H9 (cell line): ENCODE data around the gene CYSLTR2. TPM values are rescaled to one million over a fixed set of nuclear protein-coding genes. Genes with fewer than 3 reads are reported as not detected.
"Not testable (repeated sequence)": the region's sequence is repeated elsewhere in the genome, so short reads cannot be mapped to it uniquely, and the experiment has no call there.

Source experiments
- DNase-seq: peaks from one replicate; pipeline ENCODE4 v3.0.0-alpha.2; 2017
- H2AFZ ChIP-seq: one replicate; pipeline ENCODE4 v1.6.1; 2013; ENCODE audit warnings: mild to moderate bottlenecking, low read length, control low read depth, moderate library complexity
- H2AK5ac ChIP-seq: 2 replicates; pipeline ENCODE4 v1.6.1; 2013; ENCODE audit warnings: low read length, control low read depth, mixed read lengths; ENCODE audit not compliant: insufficient read length
- H2BK120ac ChIP-seq: one replicate; pipeline ENCODE4 v1.6.1; 2013; ENCODE audit warnings: low read depth, mild to moderate bottlenecking, low read length, control low read depth, inconsistent platforms; ENCODE audit not compliant: poor library complexity, severe bottlenecking
- H2BK12ac ChIP-seq: 2 replicates; pipeline ENCODE4 v1.6.1; 2013; ENCODE audit warnings: low read length, control low read depth, mixed read lengths, low read depth; ENCODE audit not compliant: insufficient read length
- H2BK15ac ChIP-seq: 2 replicates; pipeline ENCODE4 v1.6.1; 2013; ENCODE audit warnings: low read depth, low read length, control low read depth
- H2BK20ac ChIP-seq: one replicate; pipeline ENCODE4 v1.6.1; 2013; ENCODE audit warnings: low read depth, mild to moderate bottlenecking, low read length, control low read depth, inconsistent platforms; ENCODE audit not compliant: poor library complexity, severe bottlenecking
- H2BK5ac ChIP-seq: 2 replicates; pipeline ENCODE4 v1.6.1; 2013; ENCODE audit warnings: low read length, control low read depth, mixed read lengths; ENCODE audit not compliant: insufficient read length
- H3K14ac ChIP-seq: 2 replicates; pipeline ENCODE4 v1.6.1; 2013; ENCODE audit warnings: low read length, control low read depth; ENCODE audit not compliant: insufficient read depth
- H3K18ac ChIP-seq: 2 replicates; pipeline ENCODE4 v1.6.1; 2013; ENCODE audit warnings: low read depth, mild to moderate bottlenecking, mixed read lengths, low read length, control low read depth; ENCODE audit not compliant: insufficient read length
- H3K23ac ChIP-seq: 2 replicates; pipeline ENCODE4 v1.6.1; 2013; ENCODE audit warnings: low read length, control low read depth, mixed read lengths, low read depth; ENCODE audit not compliant: insufficient read length
- H3K23me2 ChIP-seq: 2 replicates; pipeline ENCODE4 v1.6.1; 2013; ENCODE audit warnings: low read depth, mild to moderate bottlenecking, mixed read lengths, low read length, control low read depth; ENCODE audit not compliant: insufficient read length, poor library complexity, severe bottlenecking
- H3K27ac ChIP-seq: 2 replicates; pipeline ENCODE4 v1.5.1; 2013; ENCODE audit warnings: low read length, control low read depth, mixed read lengths, low read depth; ENCODE audit not compliant: insufficient read length
- H3K27me3 ChIP-seq: 2 replicates; pipeline ENCODE4 v1.6.1; 2013; ENCODE audit warnings: low read length, control low read depth, inconsistent platforms; ENCODE audit not compliant: insufficient read depth
- H3K4ac ChIP-seq: 2 replicates; pipeline ENCODE4 v1.6.1; 2013; ENCODE audit warnings: low read depth, mild to moderate bottlenecking, control low read depth, inconsistent platforms, low read length, moderate library complexity
- H3K4me1 ChIP-seq: 2 replicates; pipeline ENCODE4 v1.6.1; 2013; ENCODE audit warnings: low read length, control low read depth, inconsistent platforms; ENCODE audit not compliant: insufficient read depth
- H3K4me2 ChIP-seq: 2 replicates; pipeline ENCODE4 v1.6.1; 2013; ENCODE audit warnings: low read length, control low read depth, mixed read lengths; ENCODE audit not compliant: insufficient read length, insufficient read depth
- H3K56ac ChIP-seq: 2 replicates; pipeline ENCODE4 v1.6.1; 2013; ENCODE audit warnings: low read depth, mild to moderate bottlenecking, mixed read lengths, low read length, control low read depth; ENCODE audit not compliant: insufficient read length
- H3K79me1 ChIP-seq: 2 replicates; pipeline ENCODE4 v1.6.1; 2013; ENCODE audit warnings: low read depth, mild to moderate bottlenecking, moderate library complexity, low read length, control low read depth, inconsistent platforms; ENCODE audit not compliant: insufficient read depth, poor library complexity, severe bottlenecking
- H3K79me2 ChIP-seq: 2 replicates; pipeline ENCODE4 v1.6.1; 2013; ENCODE audit warnings: low read length, control low read depth, inconsistent platforms; ENCODE audit not compliant: insufficient read depth
- H3K9ac ChIP-seq: 2 replicates; pipeline ENCODE4 v1.6.1; 2013; ENCODE audit warnings: low read length, control low read depth, mixed read lengths; ENCODE audit not compliant: insufficient read length; ENCODE audit errors: extremely low read depth
- H3K9me3 ChIP-seq: one replicate; pipeline ENCODE4 v1.6.1; 2013; ENCODE audit warnings: low read depth, low read length, inconsistent platforms; ENCODE audit not compliant: control insufficient read depth
- H3T11ph ChIP-seq: one replicate; pipeline ENCODE4 v1.6.1; 2013; ENCODE audit warnings: mild to moderate bottlenecking, low read length, control low read depth, inconsistent platforms
- H4K20me1 ChIP-seq: one replicate; pipeline ENCODE4 v1.6.1; 2013; ENCODE audit not compliant: control insufficient read depth, insufficient read length, insufficient read depth
- H4K5ac ChIP-seq: 2 replicates; pipeline ENCODE4 v1.6.1; 2013; ENCODE audit warnings: low read depth, mild to moderate bottlenecking, mixed read lengths, low read length, control low read depth; ENCODE audit not compliant: insufficient read length
- H4K8ac ChIP-seq: replicated peaks from 2 replicates; pipeline ENCODE4 v1.6.1; 2013; ENCODE audit warnings: low read length, control low read depth, mixed read lengths, low read depth; ENCODE audit not compliant: insufficient read length
- H4K91ac ChIP-seq: 2 replicates; pipeline ENCODE4 v1.6.1; 2013; ENCODE audit warnings: low read depth, mild to moderate bottlenecking, moderate library complexity, mixed read lengths, low read length, control low read depth; ENCODE audit not compliant: insufficient read length
- H3K27ac Mint-ChIP-seq, 3 experiments: 2 replicates in 2 of 3; 3 replicates in 1 of 3; pipeline ENCODE4 v1.8.0; 2020 to 2021; ENCODE audit warnings: mixed read lengths in 3 of 3, mild to moderate bottlenecking in 1 of 3, moderate library complexity in 1 of 3
- H3K27me3 Mint-ChIP-seq: 2 replicates; pipeline ENCODE4 v1.8.0; 2021; ENCODE audit warnings: low read depth, mild to moderate bottlenecking, moderate library complexity, mixed read lengths
- H3K36me3 Mint-ChIP-seq, 3 experiments: 2 replicates in 2 of 3; 3 replicates in 1 of 3; pipeline ENCODE4 v1.8.0; 2020 to 2021; ENCODE audit warnings: low read depth in 3 of 3, mixed read lengths in 3 of 3; ENCODE audit not compliant: insufficient read depth in 1 of 3
- H3K4me1 Mint-ChIP-seq, 2 experiments: 2 replicates each; pipeline ENCODE4 v1.8.0; 2020; ENCODE audit warnings: mixed read lengths in 2 of 2
- H3K4me3 Mint-ChIP-seq, 2 experiments: 2 replicates in 1 of 2; 3 replicates in 1 of 2; pipeline ENCODE4 v1.8.0; 2020 to 2021; ENCODE audit warnings: mild to moderate bottlenecking in 2 of 2, mixed read lengths in 2 of 2, moderate library complexity in 1 of 2
- H3K9me3 Mint-ChIP-seq, 2 experiments: 2 replicates in 1 of 2; 3 replicates in 1 of 2; pipeline ENCODE4 v1.8.0; 2020; ENCODE audit warnings: mild to moderate bottlenecking in 2 of 2, mixed read lengths in 2 of 2, moderate library complexity in 1 of 2
- WGBS: extraction: QIAGEN DNeasy Blood & Tissue Kit; methylation state at CpG from one replicate; pipeline ENCODE4 v1.1.7; 2013; ENCODE audit warnings: missing lambda C conversion rate, low lambda C conversion rate, mixed read lengths; ENCODE audit not compliant: insufficient read length; ENCODE audit errors: extremely low coverage; 5-methylcytosine and 5-hydroxymethylcytosine counted together
- total RNA-seq: library from RNA; stranded (reverse); gene quantifications from 2 replicates; pipeline ENCODE4 v1.2.1, GENCODE V29; 2021
- TF ChIP-seq, protein P1 (sequence below): fragments of 200-600 bp; sonication (generic); conservative IDR thresholded peaks from 3 replicates; pipeline ENCODE4 v1.8.0; 2021; ENCODE audit warnings: antibody characterized with exemption, mild to moderate bottlenecking

CYSLTR2 gene
- total RNA-seq, 1 experiment from 2014 or later, result not detected

DNA sequence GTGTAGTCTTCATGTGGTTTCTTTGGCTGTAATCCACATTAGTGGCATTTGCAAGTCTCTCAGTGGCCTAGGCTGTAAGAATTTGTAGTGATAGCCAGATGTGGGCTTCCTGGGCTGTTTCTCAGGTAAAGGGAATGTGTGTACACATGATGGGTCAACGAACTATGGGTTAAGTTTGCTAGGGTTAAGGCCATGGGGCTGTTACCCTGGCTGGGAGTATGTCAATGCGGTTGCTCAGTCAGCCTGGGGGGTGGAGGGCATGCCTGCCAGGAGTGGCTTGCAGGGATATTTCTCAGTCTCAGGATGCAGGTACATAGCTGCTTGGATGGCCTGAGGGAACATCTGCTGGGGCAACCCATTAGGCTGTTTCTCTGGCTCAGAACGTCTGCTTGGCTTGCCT, 13.4 kb downstream of the CYSLTR2 start:
- Histone ChIP-seq H2BK120ac (no peak overlapping the region), H3K4ac (no peak overlapping the region)
- peaks cover 38 to 47% of the 10 kb centered on the region in 2 experiments for H3K9me3 Mint-ChIP-seq

DNA sequence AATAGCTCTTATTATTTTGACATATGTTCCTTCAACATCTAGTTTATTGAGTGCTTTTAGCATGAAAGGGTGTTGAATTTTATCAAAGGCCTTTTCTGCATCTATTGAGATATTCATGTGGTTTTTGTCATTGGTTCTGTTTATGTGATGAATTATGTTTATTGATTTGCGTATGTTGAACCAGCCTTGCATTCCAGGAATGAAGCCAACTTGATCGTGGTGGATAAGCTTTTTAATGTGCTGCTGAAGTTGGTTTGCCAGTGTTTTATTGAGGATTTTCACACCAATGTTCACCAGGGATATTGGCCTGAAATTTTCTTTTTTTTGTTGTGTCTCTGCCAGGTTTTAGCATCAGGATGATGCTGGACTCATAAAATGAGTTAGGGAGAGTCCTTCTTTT, 17.7 kb downstream of the CYSLTR2 start:
- not testable (repeated sequence) for H2AK5ac ChIP-seq, H3K9me3 ChIP-seq, H2BK120ac ChIP-seq, H3K23me2 ChIP-seq, H4K91ac ChIP-seq, H3K4me1 Mint-ChIP-seq, H2BK15ac ChIP-seq, H3K4me3 Mint-ChIP-seq, H2AFZ ChIP-seq, H4K5ac ChIP-seq, H4K8ac ChIP-seq, H3K27me3 Mint-ChIP-seq, H3K27me3 ChIP-seq, H3K4me1 ChIP-seq, H3K56ac ChIP-seq, H3K27ac Mint-ChIP-seq, H4K20me1 ChIP-seq, H3K14ac ChIP-seq, H3K36me3 Mint-ChIP-seq, H3T11ph ChIP-seq, H3K79me2 ChIP-seq, H2BK5ac ChIP-seq, H3K9ac ChIP-seq, DNase-seq, H3K4ac ChIP-seq, H3K27ac ChIP-seq, H3K79me1 ChIP-seq, H3K4me2 ChIP-seq, H3K18ac ChIP-seq, H2BK12ac ChIP-seq, H2BK20ac ChIP-seq, H3K23ac ChIP-seq
- H3K9me3 Mint-ChIP-seq, result peaks cover 50 to 54% of the 10 kb centered on the region in 2 experiments
- no CpG with 5 or more reads among the region's 2 CpGs for WGBS

More for the DNA sequence above, 13.4 kb downstream of the CYSLTR2 start:
- Histone ChIP-seq H4K8ac (no peak overlapping the region), H2BK12ac (no peak overlapping the region), H3K4me2 (no peak overlapping the region), H3T11ph (no peak overlapping the region), H3K4me1 (no peaks in the 10 kb centered on the region), H2BK5ac (no peak overlapping the region), H3K79me2 (no peaks in the 10 kb centered on the region), H3K23ac (no peak overlapping the region), H2BK20ac (no peak overlapping the region), H4K5ac (no peak overlapping the region), H2AK5ac (no peak overlapping the region), H3K9ac (no peak overlapping the region), H4K20me1 (no peaks in the 10 kb centered on the region), H3K27me3 (no peaks in the 10 kb centered on the region), H4K91ac (no peak overlapping the region), H3K27ac (no peak overlapping the region), H3K14ac (no peak overlapping the region), H3K79me1 (no peaks in the 10 kb centered on the region), H3K56ac (no peak overlapping the region), H3K9me3 (no peaks in the 10 kb centered on the region), H2BK15ac (no peak overlapping the region), H3K18ac (no peak overlapping the region), H3K23me2 (no peaks in the 10 kb centered on the region), H2AFZ (no peak overlapping the region)
- no peak for DNase-seq
- Mint-ChIP-seq H3K4me3 (no peak overlapping the region), H3K27me3 (0 out of 2 replicates have a peak, but pooled peaks cover 1% of the 10 kb centered on the region), H3K27ac (peak overlapping the region in 1 of 3 experiments; percentile 13; a peak in 1 of 7 replicates), H3K36me3 (peaks cover 2 to 10% (median 6%) of the 10 kb centered on the region in 3 experiments; a peak in 5 of 7 replicates), H3K4me1 (no peaks in the 10 kb centered on the region)
- TF ChIP-seq, protein P1, sequence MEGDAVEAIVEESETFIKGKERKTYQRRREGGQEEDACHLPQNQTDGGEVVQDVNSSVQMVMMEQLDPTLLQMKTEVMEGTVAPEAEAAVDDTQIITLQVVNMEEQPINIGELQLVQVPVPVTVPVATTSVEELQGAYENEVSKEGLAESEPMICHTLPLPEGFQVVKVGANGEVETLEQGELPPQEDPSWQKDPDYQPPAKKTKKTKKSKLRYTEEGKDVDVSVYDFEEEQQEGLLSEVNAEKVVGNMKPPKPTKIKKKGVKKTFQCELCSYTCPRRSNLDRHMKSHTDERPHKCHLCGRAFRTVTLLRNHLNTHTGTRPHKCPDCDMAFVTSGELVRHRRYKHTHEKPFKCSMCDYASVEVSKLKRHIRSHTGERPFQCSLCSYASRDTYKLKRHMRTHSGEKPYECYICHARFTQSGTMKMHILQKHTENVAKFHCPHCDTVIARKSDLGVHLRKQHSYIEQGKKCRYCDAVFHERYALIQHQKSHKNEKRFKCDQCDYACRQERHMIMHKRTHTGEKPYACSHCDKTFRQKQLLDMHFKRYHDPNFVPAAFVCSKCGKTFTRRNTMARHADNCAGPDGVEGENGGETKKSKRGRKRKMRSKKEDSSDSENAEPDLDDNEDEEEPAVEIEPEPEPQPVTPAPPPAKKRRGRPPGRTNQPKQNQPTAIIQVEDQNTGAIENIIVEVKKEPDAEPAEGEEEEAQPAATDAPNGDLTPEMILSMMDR, result no peak
- WGBS, result no CpG with 5 or more reads among the region's 3 CpGs
